Stimulated activated CD4-positive, alpha-beta T cell treated with anti-CD3 and anti-CD28 coated beads, Interleukin-4, amount 100 ng/mL, for 4 hours (primary cell): ENCODE results near the gene SIX3.

Source experiments
- DNase-seq, 2 experiments: peaks; one replicate each; pipeline ENCODE4 v3.0.0-alpha.2; 2020

SIX3 gene

GRCh38 chr2:44959855-44960254 lies 18.4 kb downstream of the SIX3 start:
- DNase-seq, result no peak

GRCh38 chr2:44960871-44961270 lies 19.4 kb downstream of the SIX3 start:
- DNase-seq, result no peak

- no peak for DNase-seq
Observed at GRCh38 chr2:44962176-44962695, 20.7 kb downstream of the SIX3 start.

GRCh38 chr2:44964752-44965236 lies 23.3 kb downstream of the SIX3 start:
- DNase-seq, result no peak

- DNase-seq, result no peak
Observed at GRCh38 chr2:44965684-44966083, 24.2 kb downstream of the SIX3 start.

GRCh38 chr2:44967056-44967455 lies 25.6 kb downstream of the SIX3 start:
- DNase-seq, result no peak

GRCh38 chr2:44967727-44968432 lies 26.4 kb downstream of the SIX3 start:
- DNase-seq, result no peak

- DNase-seq, result no peak
Observed at GRCh38 chr2:44969936-44970335, 28.4 kb downstream of the SIX3 start.

GRCh38 chr2:44970846-44971450 lies 29.4 kb downstream of the SIX3 start:
- no peak for DNase-seq

GRCh38 chr2:44972771-44973535 lies 31.5 kb downstream of the SIX3 start:
- DNase-seq, result no peak

GRCh38 chr2:44974064-44974715 lies 32.7 kb downstream of the SIX3 start:
- no peak for DNase-seq

- DNase-seq, result no peak
Observed at GRCh38 chr2:44975571-44976450, 34.3 kb downstream of the SIX3 start.

- no peak for DNase-seq
Observed at GRCh38 chr2:44979581-44979980, 38.1 kb downstream of the SIX3 start.

- DNase-seq, result no peak
Observed at GRCh38 chr2:44980751-44981713, 39.5 kb downstream of the SIX3 start.

GRCh38 chr2:44981714-44982108 lies 40.2 kb downstream of the SIX3 start:
- peak; percentile 44 to 68 for DNase-seq

GRCh38 chr2:44983836-44984604 lies 42.5 kb downstream of the SIX3 start:
- no peak for DNase-seq

GRCh38 chr2:44989176-44989575 lies 47.7 kb downstream of the SIX3 start:
- no peak for DNase-seq

GRCh38 chr2:44994377-44994776 lies 52.9 kb downstream of the SIX3 start:
- no peak for DNase-seq
